WI38 (cell line): ENCODE results near the gene KRT222.

Experiments
- H3K4me3 ChIP-seq: 2 replicates; pipeline ENCODE4 v1.5.1; 2011; ENCODE audit warnings: low read depth, mild to moderate bottlenecking, control low read depth, low read length
- TF ChIP-seq, protein P1 (sequence below): IDR thresholded peaks from 2 replicates; pipeline ENCODE4 v1.5.1; 2012; ENCODE audit warnings: low read depth, mild to moderate bottlenecking, control low read depth, low read length

KRT222 gene

DNA sequence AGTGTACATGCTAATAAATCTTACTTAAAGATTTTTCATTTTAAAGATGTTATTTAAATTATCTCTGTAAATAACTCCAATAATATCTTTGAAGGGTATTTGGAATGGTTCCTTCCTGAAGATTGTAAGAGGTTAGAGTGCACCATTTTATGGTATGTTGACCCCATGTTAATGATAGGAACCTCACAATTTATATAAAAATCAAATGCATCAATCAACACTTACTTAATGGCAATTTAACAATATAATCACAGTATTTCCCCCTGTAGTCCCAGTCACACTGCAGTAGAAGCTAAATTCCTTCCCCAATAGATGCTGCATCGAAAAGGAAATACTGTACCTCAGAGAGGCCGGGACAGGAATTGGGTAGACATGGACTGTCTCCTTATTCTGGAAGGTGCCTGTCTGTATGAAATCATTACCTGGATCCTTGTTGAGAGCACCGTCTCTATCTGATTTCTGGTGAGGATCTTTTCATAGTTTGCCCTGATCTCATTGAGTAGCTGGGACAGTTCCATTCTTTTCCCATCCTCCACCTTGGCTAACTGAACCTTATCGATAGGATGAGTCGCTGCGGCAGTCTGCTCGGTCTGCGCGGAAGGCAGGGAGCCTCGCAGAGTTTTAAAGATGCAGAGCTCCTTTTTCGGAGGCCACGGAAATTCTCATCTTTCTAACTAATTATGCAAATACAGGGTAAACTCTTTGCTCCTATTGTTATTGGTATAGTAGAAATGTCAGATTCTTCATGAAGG, at the start of gene KRT222:
Gene KRT222 (minus strand): TSS at position 596 of the 752 bp plus-strand sequence. CDS start 78 bp downstream, at position 518.
- TF ChIP-seq, protein P1, sequence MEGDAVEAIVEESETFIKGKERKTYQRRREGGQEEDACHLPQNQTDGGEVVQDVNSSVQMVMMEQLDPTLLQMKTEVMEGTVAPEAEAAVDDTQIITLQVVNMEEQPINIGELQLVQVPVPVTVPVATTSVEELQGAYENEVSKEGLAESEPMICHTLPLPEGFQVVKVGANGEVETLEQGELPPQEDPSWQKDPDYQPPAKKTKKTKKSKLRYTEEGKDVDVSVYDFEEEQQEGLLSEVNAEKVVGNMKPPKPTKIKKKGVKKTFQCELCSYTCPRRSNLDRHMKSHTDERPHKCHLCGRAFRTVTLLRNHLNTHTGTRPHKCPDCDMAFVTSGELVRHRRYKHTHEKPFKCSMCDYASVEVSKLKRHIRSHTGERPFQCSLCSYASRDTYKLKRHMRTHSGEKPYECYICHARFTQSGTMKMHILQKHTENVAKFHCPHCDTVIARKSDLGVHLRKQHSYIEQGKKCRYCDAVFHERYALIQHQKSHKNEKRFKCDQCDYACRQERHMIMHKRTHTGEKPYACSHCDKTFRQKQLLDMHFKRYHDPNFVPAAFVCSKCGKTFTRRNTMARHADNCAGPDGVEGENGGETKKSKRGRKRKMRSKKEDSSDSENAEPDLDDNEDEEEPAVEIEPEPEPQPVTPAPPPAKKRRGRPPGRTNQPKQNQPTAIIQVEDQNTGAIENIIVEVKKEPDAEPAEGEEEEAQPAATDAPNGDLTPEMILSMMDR = no peak
- H3K4me3 ChIP-seq = no peak within 1 kb of the TSS

DNA sequence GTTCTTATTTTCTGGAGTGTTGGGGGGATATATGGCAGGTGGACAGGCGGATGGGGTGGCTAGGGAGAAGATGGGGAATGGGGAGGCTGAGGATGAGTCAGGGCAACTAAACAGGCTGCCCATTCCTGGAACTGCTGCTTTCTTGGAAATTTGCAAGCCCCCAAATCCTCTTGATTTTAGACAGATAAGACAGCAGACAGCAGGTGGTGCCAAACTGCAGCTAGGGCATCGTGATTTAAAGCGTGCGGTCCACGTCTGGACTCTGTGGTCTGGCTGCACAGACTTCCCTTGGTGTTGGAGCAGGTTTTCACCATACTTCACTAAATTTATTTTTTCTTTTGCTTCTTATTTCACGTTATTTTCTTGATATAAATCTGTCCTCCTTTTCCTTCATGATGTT, 49.5 kb upstream of the KRT222 start:
- H3K4me3 ChIP-seq = no peak overlapping the region
- TF ChIP-seq, protein P1 = no peak

DNA sequence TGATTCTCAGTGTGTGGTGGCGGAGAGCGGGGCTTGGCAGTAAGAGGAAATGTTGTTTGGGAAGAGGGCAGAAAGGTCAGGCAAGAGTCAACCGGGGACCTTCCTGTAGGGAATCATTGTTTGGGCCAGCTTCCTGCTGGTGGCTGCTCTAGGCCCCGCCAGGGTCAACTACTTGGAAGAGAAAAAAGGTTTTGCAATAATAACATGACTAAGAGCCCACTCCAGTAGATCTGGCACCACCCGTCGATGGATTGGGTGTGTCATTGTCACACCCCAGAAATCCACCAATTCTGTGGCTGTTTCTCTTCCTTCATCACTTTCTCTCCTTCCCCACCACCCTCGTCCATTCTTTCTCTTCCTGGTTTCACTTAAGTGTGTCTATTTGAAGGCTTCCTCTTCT, 42.8 kb upstream of the KRT222 start:
- TF ChIP-seq, protein P1 = no peak
- no peak overlapping the region for H3K4me3 ChIP-seq

DNA sequence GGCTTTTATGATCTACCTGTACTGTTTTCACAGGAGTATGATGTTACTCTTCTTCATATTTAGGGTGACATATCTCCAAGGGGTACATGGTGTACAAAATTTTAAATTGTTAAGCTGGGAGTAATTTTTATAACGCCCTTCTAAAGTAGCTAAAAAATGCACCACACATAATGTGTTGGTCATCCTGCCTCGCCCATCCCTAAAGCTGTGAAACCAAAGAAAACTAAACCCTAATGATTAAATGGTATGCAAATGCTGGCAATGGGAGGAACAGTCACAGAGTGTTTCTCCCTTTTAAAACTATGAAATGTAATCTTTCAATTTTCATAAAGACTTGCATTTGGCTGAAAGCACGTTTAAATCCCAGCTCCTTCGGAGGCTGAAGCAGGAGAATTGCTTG, 40.6 kb upstream of the KRT222 start:
- TF ChIP-seq, protein P1 = no peak
- no peak overlapping the region for H3K4me3 ChIP-seq

DNA sequence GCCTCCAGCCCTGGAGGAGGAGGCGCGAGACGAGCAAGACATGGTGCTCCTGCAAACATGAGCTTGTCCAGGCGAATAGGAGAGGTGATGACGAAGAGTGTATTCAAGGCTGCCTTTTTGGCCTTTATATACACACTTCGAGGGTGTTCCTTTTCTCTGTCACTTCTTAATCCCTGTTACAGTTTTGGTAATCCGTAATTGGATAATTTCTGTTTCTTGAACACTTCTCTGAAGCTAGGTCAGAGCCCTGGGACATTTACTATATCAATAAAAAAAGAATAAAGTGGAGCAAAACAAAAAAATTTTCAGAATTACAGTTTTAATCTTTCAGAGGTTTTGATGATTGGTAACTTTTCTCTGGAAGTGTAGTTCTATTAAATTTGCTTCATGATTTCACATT, 38.7 kb upstream of the KRT222 start, which contains the start of gene KRT24:
Gene KRT24 (minus strand): TSS at position 101 of the 400 bp plus-strand sequence. CDS start 59 bp downstream, at position 42.
- TF ChIP-seq, protein P1 = no peak

DNA sequence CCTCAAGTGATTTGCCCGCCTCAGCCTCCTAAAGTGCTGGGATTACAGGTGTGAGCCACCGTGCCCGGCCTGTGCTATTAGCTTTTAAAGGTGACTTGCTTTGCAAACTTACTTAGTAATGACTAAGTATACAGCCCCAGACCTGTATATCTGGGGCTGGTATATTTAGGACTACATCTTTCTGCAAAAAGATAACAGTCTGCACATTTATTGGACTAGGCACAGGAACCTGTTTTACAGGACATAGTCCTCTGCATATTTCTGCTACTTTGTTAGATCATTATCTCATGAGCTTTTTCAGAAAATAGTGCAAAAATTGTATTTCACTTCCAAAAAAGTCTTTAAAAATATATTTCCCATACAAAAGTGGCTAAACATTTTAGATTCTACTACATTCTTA, 37.3 kb upstream of the KRT222 start:
- H3K4me3 ChIP-seq = no peak overlapping the region
- TF ChIP-seq, protein P1 = no peak

More for the DNA sequence above, 38.7 kb upstream of the KRT222 start, which contains the start of gene KRT24:
- H3K4me3 ChIP-seq = no peak within 1 kb of the TSS

DNA sequence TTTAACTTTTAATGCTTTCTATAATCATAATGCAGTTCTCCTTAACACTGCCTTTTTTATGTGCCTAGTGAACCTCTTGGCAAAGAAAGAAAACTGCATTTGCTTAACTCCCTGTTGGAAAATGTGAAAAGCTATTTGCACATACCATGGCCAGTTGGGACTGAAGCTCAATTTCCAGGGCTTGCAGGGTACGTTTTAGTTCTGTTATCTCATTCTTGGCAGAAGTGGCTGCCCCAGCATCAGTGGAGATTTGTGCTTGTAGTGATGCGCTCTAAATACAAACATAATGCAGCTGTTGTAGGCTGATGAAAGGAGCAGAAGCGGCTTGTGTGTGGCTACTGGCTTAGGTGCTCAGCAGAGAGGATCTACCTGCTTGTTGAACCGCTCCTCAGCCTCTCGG, 34.9 kb upstream of the KRT222 start:
- TF ChIP-seq, protein P1 = no peak
- no peak overlapping the region for H3K4me3 ChIP-seq
